Progenitor cell of endocrine pancreas (in vitro differentiated cells): ENCODE measurements around the gene MAN1C1. TPM values are rescaled to one million over a fixed set of nuclear protein-coding genes. Genes with fewer than 3 reads are reported as not detected.

Source experiments
- DNase-seq: peaks from one replicate; pipeline ENCODE4 v3.0.0; 2021; ENCODE audit warnings: low spot score; ENCODE audit not compliant: unreplicated experiment
- H3K27ac Mint-ChIP-seq: 2 replicates; pipeline ENCODE4 v1.8.0; 2021; ENCODE audit warnings: mild to moderate bottlenecking, moderate library complexity, mixed read lengths
- H3K27me3 Mint-ChIP-seq: 2 replicates; pipeline ENCODE4 v1.8.0; 2021; ENCODE audit warnings: mixed read lengths
- H3K36me3 Mint-ChIP-seq: 2 replicates; pipeline ENCODE4 v1.8.0; 2022; ENCODE audit warnings: mixed read lengths; ENCODE audit not compliant: insufficient read depth
- H3K4me1 Mint-ChIP-seq: 2 replicates; pipeline ENCODE4 v1.8.0; 2021; ENCODE audit warnings: low read depth, mixed read lengths
- H3K4me3 Mint-ChIP-seq: 2 replicates; pipeline ENCODE4 v1.8.0; 2021; ENCODE audit warnings: low read depth, mild to moderate bottlenecking, moderate library complexity, mixed read lengths
- H3K9me3 Mint-ChIP-seq: 2 replicates; pipeline ENCODE4 v1.8.0; 2021; ENCODE audit warnings: low read depth, mixed read lengths
- CTCF ChIP-seq: fragments of 200-600 bp; sonication (generic); IDR thresholded peaks from one replicate; pipeline ENCODE4 v1.5.0; 2021; ENCODE audit warnings: antibody characterized with exemption, mild to moderate bottlenecking; ENCODE audit not compliant: unreplicated experiment
- total RNA-seq: library from RNA; stranded (reverse); gene quantifications from 2 replicates; pipeline ENCODE4 v1.2.1, GENCODE V29; 2021

MAN1C1 gene
- total RNA-seq, 1 donor from 2014 or later = 5.1 TPM

DNA sequence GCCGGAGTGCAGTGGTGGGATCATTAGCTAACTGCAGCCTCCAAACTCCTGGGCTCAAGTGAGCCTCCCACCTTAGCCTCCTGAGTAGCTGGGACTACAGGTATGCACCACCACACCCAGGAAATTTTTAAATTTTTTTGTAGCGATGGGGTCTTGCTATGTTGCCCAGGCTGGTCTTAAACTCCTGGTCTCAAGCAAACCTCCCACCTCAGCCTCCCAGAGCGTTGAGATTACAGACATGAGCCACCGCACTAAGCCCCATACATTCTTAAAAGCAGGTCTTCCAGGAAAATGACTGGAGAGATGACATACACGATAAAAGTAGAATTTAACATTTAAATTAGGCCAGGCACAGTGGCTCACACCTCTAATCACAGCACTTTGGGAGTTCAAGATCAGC lies 216.6 kb downstream of the MAN1C1 start:
- Mint-ChIP-seq H3K9me3 (no peaks in the 10 kb centered on the region), H3K27ac (no peak overlapping the region), H3K27me3 (no peaks in the 10 kb centered on the region), H3K4me1 (peaks cover 5% of the 10 kb centered on the region), H3K4me3 (no peak overlapping the region), H3K36me3 (peaks cover 21% of the 10 kb centered on the region)
- DNase-seq = no peak
- no peak for TF ChIP-seq CTCF

Other genes starting within 250 kb of the MAN1C1 start
- gene RHCE, start 196.0 kb upstream of the MAN1C1 start, total RNA-seq = not detected in 2 replicates
- 31.2 and 31.5 TPM in 2 replicates for gene MACO1, start 185.9 kb upstream of the MAN1C1 start, total RNA-seq
- 12.7 and 13.3 TPM in 2 replicates for gene LDLRAP1, start 73.2 kb upstream of the MAN1C1 start, total RNA-seq
- 79.8 and 87.1 TPM in 2 replicates for gene SELENON, start 183.4 kb downstream of the MAN1C1 start, total RNA-seq
- gene MTFR1L, start 203.2 kb downstream of the MAN1C1 start, total RNA-seq = 55.0 and 58.8 TPM in 2 replicates
- 4.7 and 5.9 TPM in 2 replicates for gene AUNIP, start 242.7 kb downstream of the MAN1C1 start, total RNA-seq